Endothelial cell of umbilical vein (primary cell): ENCODE data around the gene OR51G2. TPM values are rescaled to one million over a fixed set of nuclear protein-coding genes. Genes with fewer than 3 reads are reported as not detected.

Experiments
- BruUV-seq: library from RNA; stranded (reverse); fragments of 400-500 nt; replicated peaks from 2 replicates; lab custom pipeline; 2021; lab: Mats Ljungman, UMichigan
- CTCF ChIA-PET: fragments of 300-600, 350-600 bp; sonication (Branson Sonifier 250); formaldehyde crosslinking; loops from one replicate; lab custom pipeline; 2021; ENCODE audit warnings: antibody characterized with exemption, inconsistent platforms; lab: Charles Lee
- POLR2A ChIA-PET: fragments of 300-600, 350-600 bp; sonication (Branson Sonifier 250); formaldehyde crosslinking; loops from one replicate; lab custom pipeline; 2021; ENCODE audit warnings: antibody characterized with exemption, inconsistent platforms; lab: Charles Lee
- DNase-seq: peaks from one replicate; pipeline ENCODE4 v3.0.0-alpha.2; 2011; ENCODE audit warnings: low read depth, low spot score
- FAIRE-seq: peaks from 2 replicates; lab custom pipeline; 2011; peaks lifted over from hg19 to GRCh38; lab: Jason Lieb, UNC
- H2AFZ ChIP-seq: 2 replicates; pipeline ENCODE4 v1.6.0; 2012; ENCODE audit warnings: low read depth, low read length, control low read depth, inconsistent platforms
- H3K27ac ChIP-seq: 2 replicates; pipeline ENCODE4 v1.5.1; 2011; ENCODE audit warnings: low read depth, mild to moderate bottlenecking, control low read depth, low read length, moderate library complexity; ENCODE audit not compliant: insufficient read depth
- H3K27me3 ChIP-seq, 2 experiments: 2 replicates each; pipeline versions ENCODE4 v1.6.0 to v1.6.1; 2011; ENCODE audit warnings: low read length in 2 of 2, mixed read lengths in 1 of 2; ENCODE audit not compliant: control insufficient read depth in 2 of 2, insufficient read depth in 2 of 2
- H3K36me3 ChIP-seq, 2 experiments: 2 replicates in 1 of 2; 3 replicates in 1 of 2; pipeline ENCODE4 v1.5.1; 2011; ENCODE audit warnings: low read length in 2 of 2, mild to moderate bottlenecking in 1 of 2, moderate library complexity in 1 of 2; ENCODE audit not compliant: control insufficient read depth in 2 of 2, insufficient read depth in 2 of 2; ENCODE audit errors: extremely low read depth in 1 of 2
- H3K4me1 ChIP-seq: 3 replicates; pipeline ENCODE4 v1.5.1; 2011; ENCODE audit warnings: mild to moderate bottlenecking, low read length; ENCODE audit not compliant: control insufficient read depth, insufficient read depth; ENCODE audit errors: extremely low read depth
- H3K4me2 ChIP-seq: 2 replicates; pipeline ENCODE4 v1.6.1; 2011; ENCODE audit warnings: low read length, control low read depth, mixed read lengths; ENCODE audit not compliant: insufficient read depth
- H3K4me3 ChIP-seq, 3 experiments: fragments of 200-600 bp in 1 of 3; sonication (generic), shearing (Covaris generic) in 1 of 3; replicated peaks in 1 of 3; 2 replicates each; pipeline ENCODE4 v1.5.1; 2011 to 2016; ENCODE audit warnings: control low read depth in 3 of 3, low read length in 3 of 3, mild to moderate bottlenecking in 2 of 3, inconsistent platforms in 1 of 3, low read depth in 1 of 3, moderate library complexity in 1 of 3; ENCODE audit not compliant: insufficient read depth in 1 of 3
- H3K79me2 ChIP-seq: 2 replicates; pipeline ENCODE4 v1.6.0; 2012; ENCODE audit warnings: low read length, inconsistent platforms; ENCODE audit not compliant: control insufficient read depth, insufficient read depth
- H3K9ac ChIP-seq: replicated peaks from 2 replicates; pipeline ENCODE3; 2011; ENCODE audit warnings: low read length, control low read depth; ENCODE audit not compliant: insufficient read depth; ENCODE audit errors: extremely low read depth
- H3K9me1 ChIP-seq: replicated peaks from 3 replicates; pipeline ENCODE4 v1.6.0; 2011; ENCODE audit warnings: mild to moderate bottlenecking, low read length; ENCODE audit not compliant: control insufficient read depth, insufficient read depth; ENCODE audit errors: extremely low read depth
- H3K9me3 ChIP-seq: replicated peaks from 2 replicates; pipeline ENCODE4 v1.5.1; 2012; ENCODE audit warnings: low read length, inconsistent platforms; ENCODE audit not compliant: control insufficient read depth, insufficient read depth
- H4K20me1 ChIP-seq: replicated peaks from 2 replicates; pipeline ENCODE3; 2011; ENCODE audit warnings: mild to moderate bottlenecking, low read length; ENCODE audit not compliant: control insufficient read depth, insufficient read depth; ENCODE audit errors: extremely low read depth
- EZH2 ChIP-seq: IDR thresholded peaks from 2 replicates; pipeline ENCODE4 v1.6.1; 2012; ENCODE audit warnings: borderline replicate concordance, low read depth, mild to moderate bottlenecking, moderate library complexity, low read length, inconsistent platforms; ENCODE audit not compliant: severe bottlenecking
- FOS ChIP-seq: IDR thresholded peaks from 2 replicates; pipeline ENCODE4 v1.6.1; 2011; ENCODE audit warnings: mild to moderate bottlenecking, low read length, moderate library complexity, borderline replicate concordance; ENCODE audit not compliant: insufficient read depth
- GATA2 ChIP-seq: IDR thresholded peaks from 2 replicates; pipeline ENCODE4 v1.7.0; 2011; ENCODE audit warnings: low read depth, mild to moderate bottlenecking, moderate library complexity, mixed read lengths, low read length; ENCODE audit not compliant: insufficient read length, insufficient read depth
- JUN ChIP-seq: IDR thresholded peaks from 2 replicates; pipeline ENCODE4 v1.6.1; 2011; ENCODE audit warnings: borderline replicate concordance, low read depth; ENCODE audit not compliant: insufficient read length, insufficient read depth
- MYC ChIP-seq: IDR thresholded peaks from one replicate; pipeline ENCODE4 v1.6.1; 2011; ENCODE audit warnings: mild to moderate bottlenecking, low read depth, low read length
- POLR2A ChIP-seq: IDR thresholded peaks from 2 replicates; pipeline ENCODE4 v1.6.1; 2012; ENCODE audit warnings: low read depth, mild to moderate bottlenecking, control low read depth, low read length
- POLR2AphosphoS5 ChIP-seq: IDR thresholded peaks from 2 replicates; pipeline ENCODE4 v1.6.1; 2012; ENCODE audit warnings: low read depth, mild to moderate bottlenecking, control low read depth, low read length, moderate library complexity; ENCODE audit not compliant: insufficient read depth
- dilution Hi-C: fragments of 300-500 bp; cut with MboI; formaldehyde crosslinking; loops from one replicate; pipeline ENCODE4 v1.15.0; 2019; ENCODE audit warnings: low sequenced_read_pairs; ENCODE audit not compliant: extremely low pct_ligation_motif_present
- intact Hi-C: fragments of 100-400 bp; cut with micrococcal nuclease; formaldehyde crosslinking; loops from one replicate; pipeline ENCODE4 v1.10.0; 2022
- polyA plus RNA-seq, 4 experiments: library from polyadenylated mRNA; depleted of rRNA in 3 of 4; stranded (reverse) in 3 of 4; unstranded in 1 of 4; fragments of >200 nt; gene quantifications; 2 replicates each; pipeline versions ENCODE4 v1.2.1 to v1.2.3, GENCODE V29; 2011 to 2012; ENCODE audit warnings: missing spikeins in 1 of 4
- total RNA-seq: library from RNA; stranded (reverse); gene quantifications from 2 replicates; pipeline ENCODE4 v1.2.3, GENCODE V29; 2021
- TF ChIP-seq, protein P1 (sequence below), 2 donors: IDR thresholded peaks; 1 replicate in 1 of 2; 2 replicates in 1 of 2; pipeline ENCODE4 v1.5.1; 2011; ENCODE audit warnings: low read length in 2 of 2, mild to moderate bottlenecking in 2 of 2, moderate library complexity in 2 of 2, control low read depth in 1 of 2, inconsistent platforms in 1 of 2, low read depth in 1 of 2; ENCODE audit not compliant: insufficient read depth in 1 of 2; ENCODE audit errors: extremely low read depth in 1 of 2
- TF ChIP-seq, protein P2 (sequence below): IDR thresholded peaks from 2 replicates; pipeline ENCODE4 v1.6.1; 2011; ENCODE audit not compliant: insufficient read depth, insufficient read length

Gene OR51G2
- total and polyA plus RNA-seq, 2 donors (not counting 3 experiments of a cell fraction or from before 2014, with no cell fraction given): not detected

DNA sequence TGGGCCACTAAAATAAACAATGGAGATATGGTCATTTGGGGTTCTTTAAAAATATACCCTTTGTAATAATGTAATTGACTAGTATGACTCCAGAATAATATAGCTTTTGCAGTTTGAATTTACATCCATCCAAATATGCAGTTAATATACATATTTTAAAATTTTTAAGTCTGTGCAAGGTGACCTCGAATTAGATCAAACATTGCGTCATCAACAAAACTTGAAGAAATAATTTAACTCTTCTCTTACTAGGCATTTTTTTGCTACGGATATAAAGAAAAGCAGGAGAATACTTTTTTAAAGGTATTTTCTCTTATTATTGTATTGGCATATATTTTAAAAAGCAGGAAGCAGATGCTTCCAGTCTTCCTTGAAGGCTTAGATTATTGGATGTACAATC is 17.6 kb upstream of the OR51G2 start:
- BruUV-seq: no TSS peak
- Histone ChIP-seq H3K4me2 (no peak overlapping the region), H3K4me3 (no peak overlapping the region), H3K4me1 (no peaks in the 10 kb centered on the region), H3K27ac (no peak overlapping the region), H3K9me3 (peaks cover 2% of the 10 kb centered on the region), H3K9me1 (no peaks in the 10 kb centered on the region), H4K20me1 (no peaks in the 10 kb centered on the region), H3K9ac (no peak overlapping the region), H3K79me2 (no peaks in the 10 kb centered on the region), H2AFZ (no peak overlapping the region), H3K27me3 (no peaks in the 10 kb centered on the region), H3K36me3 (no peaks in the 10 kb centered on the region)
- DNase-seq (no peak), FAIRE-seq (no peak)
- dilution Hi-C loops: no loop called here
- TF ChIP-seq, protein P1, sequence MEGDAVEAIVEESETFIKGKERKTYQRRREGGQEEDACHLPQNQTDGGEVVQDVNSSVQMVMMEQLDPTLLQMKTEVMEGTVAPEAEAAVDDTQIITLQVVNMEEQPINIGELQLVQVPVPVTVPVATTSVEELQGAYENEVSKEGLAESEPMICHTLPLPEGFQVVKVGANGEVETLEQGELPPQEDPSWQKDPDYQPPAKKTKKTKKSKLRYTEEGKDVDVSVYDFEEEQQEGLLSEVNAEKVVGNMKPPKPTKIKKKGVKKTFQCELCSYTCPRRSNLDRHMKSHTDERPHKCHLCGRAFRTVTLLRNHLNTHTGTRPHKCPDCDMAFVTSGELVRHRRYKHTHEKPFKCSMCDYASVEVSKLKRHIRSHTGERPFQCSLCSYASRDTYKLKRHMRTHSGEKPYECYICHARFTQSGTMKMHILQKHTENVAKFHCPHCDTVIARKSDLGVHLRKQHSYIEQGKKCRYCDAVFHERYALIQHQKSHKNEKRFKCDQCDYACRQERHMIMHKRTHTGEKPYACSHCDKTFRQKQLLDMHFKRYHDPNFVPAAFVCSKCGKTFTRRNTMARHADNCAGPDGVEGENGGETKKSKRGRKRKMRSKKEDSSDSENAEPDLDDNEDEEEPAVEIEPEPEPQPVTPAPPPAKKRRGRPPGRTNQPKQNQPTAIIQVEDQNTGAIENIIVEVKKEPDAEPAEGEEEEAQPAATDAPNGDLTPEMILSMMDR (IDR thresholded peaks at IDR 0.05; ENCODE audit: extremely low read depth in 1 of 2, insufficient read depth in 1 of 2, low read depth in 1 of 2, low read length in 2 of 2): no peak
- TF ChIP-seq FOS (no peak), MYC (no peak), JUN (no peak), POLR2AphosphoS5 (no peak), POLR2A (no peak), EZH2 (no peak), GATA2 (no peak)
- TF ChIP-seq, protein P2, sequence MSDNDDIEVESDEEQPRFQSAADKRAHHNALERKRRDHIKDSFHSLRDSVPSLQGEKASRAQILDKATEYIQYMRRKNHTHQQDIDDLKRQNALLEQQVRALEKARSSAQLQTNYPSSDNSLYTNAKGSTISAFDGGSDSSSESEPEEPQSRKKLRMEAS: no peak
- ChIA-PET POLR2A (no interaction called here), CTCF (no interaction called here)
- intact Hi-C loops: no loop called here
